OCI-LY1 (cell line): ENCODE measurements around the gene SYNGR1.

Experiments
- H2AFZ ChIP-seq: fragments of 200-600 bp; sonication (generic), shearing (Covaris generic); 2 replicates; pipeline ENCODE4 v1.6.0; 2014; ENCODE audit warnings: antibody characterized with exemption, mild to moderate bottlenecking, low read length
- H3F3A ChIP-seq: fragments of 200-600 bp; sonication (generic), shearing (Covaris generic); 2 replicates; pipeline ENCODE4 v1.6.0; 2014; ENCODE audit warnings: mild to moderate bottlenecking, antibody characterized with exemption, low read length, moderate library complexity; ENCODE audit not compliant: insufficient read depth
- H3K27ac ChIP-seq: fragments of 200-600 bp; sonication (generic); 2 replicates; pipeline ENCODE4 v1.5.1; 2014; ENCODE audit warnings: low read length, mixed run types, mild to moderate bottlenecking, low read depth; ENCODE audit not compliant: poor library complexity, severe bottlenecking
- H3K27me3 ChIP-seq: fragments of 200-600 bp; sonication (generic); 2 replicates; pipeline ENCODE4 v1.6.0; 2014; ENCODE audit warnings: antibody characterized with exemption, mild to moderate bottlenecking, low read length, moderate library complexity; ENCODE audit not compliant: insufficient read depth
- H3K36me3 ChIP-seq: fragments of 200-600 bp; sonication (generic); 2 replicates; pipeline ENCODE4 v1.6.1; 2014; ENCODE audit warnings: mild to moderate bottlenecking, antibody characterized with exemption, low read length, moderate library complexity, mixed read lengths; ENCODE audit not compliant: insufficient read depth
- H3K4me1 ChIP-seq: fragments of 200-600 bp; sonication (generic); 2 replicates; pipeline ENCODE4 v1.5.1; 2014; ENCODE audit warnings: mild to moderate bottlenecking, low read length, moderate library complexity; ENCODE audit not compliant: insufficient read depth, severe bottlenecking
- H3K4me2 ChIP-seq: fragments of 200-600 bp; sonication (generic), shearing (Covaris generic); 2 replicates; pipeline ENCODE4 v1.6.1; 2014; ENCODE audit warnings: low read length
- H3K4me3 ChIP-seq: fragments of 200-600 bp; sonication (generic); 2 replicates; pipeline ENCODE4 v1.5.1; 2014; ENCODE audit warnings: low read length, low read depth, mild to moderate bottlenecking, mixed read lengths; ENCODE audit not compliant: poor library complexity, severe bottlenecking
- H3K79me2 ChIP-seq: fragments of 200-600 bp; shearing (Covaris generic); 2 replicates; pipeline ENCODE4 v1.6.1; 2016; ENCODE audit warnings: mixed run types, low read length, mixed read lengths; ENCODE audit not compliant: insufficient read depth
- H3K9ac ChIP-seq: fragments of 200-600 bp; sonication (generic), shearing (Covaris generic); 2 replicates; pipeline ENCODE4 v1.6.1; 2014; ENCODE audit warnings: mild to moderate bottlenecking, low read length, mixed read lengths
- H3K9me2 ChIP-seq: fragments of 200-600 bp; sonication (generic), shearing (Covaris generic); 2 replicates; pipeline ENCODE4 v1.6.1; 2014; ENCODE audit warnings: low read depth, mild to moderate bottlenecking, low read length, mixed read lengths
- H3K9me3 ChIP-seq: fragments of 200-600 bp; shearing (Covaris generic); 2 replicates; pipeline ENCODE4 v1.6.1; 2014; ENCODE audit warnings: low read length, mixed read lengths
- H4K20me1 ChIP-seq: fragments of 200-600 bp; sonication (generic), shearing (Covaris generic); 2 replicates; pipeline ENCODE4 v1.6.0; 2016; ENCODE audit warnings: mild to moderate bottlenecking, low read length; ENCODE audit not compliant: insufficient read depth
- CTCF ChIP-seq: fragments of 200-600 bp; sonication (generic), shearing (Covaris generic); IDR thresholded peaks from 2 replicates; pipeline ENCODE4 v1.5.1; 2017; ENCODE audit warnings: mild to moderate bottlenecking, antibody characterized with exemption, low read length, moderate library complexity, mixed read lengths
- EZH2 ChIP-seq: fragments of 200-600 bp; sonication (generic), shearing (Covaris generic); IDR thresholded peaks from 2 replicates; pipeline ENCODE4 v1.8.0; 2017; ENCODE audit warnings: borderline replicate concordance, mixed run types, mild to moderate bottlenecking, antibody characterized with exemption, low read length, moderate library complexity, mixed read lengths

The SYNGR1 gene

GRCh38 chr22:39383841-39384625, 34.2 kb downstream of the SYNGR1 start:
- H3K36me3 ChIP-seq = no peaks in the 10 kb centered on the region
- H3K9ac ChIP-seq = no peak overlapping the region
- H4K20me1 ChIP-seq = no peaks in the 10 kb centered on the region
- TF ChIP-seq CTCF = no peak
- TF ChIP-seq EZH2 = no peak
- H3F3A ChIP-seq = no peaks in the 10 kb centered on the region
- H3K4me2 ChIP-seq = no peak overlapping the region
- H3K9me3 ChIP-seq = no peaks in the 10 kb centered on the region
- H3K4me3 ChIP-seq = no peak overlapping the region
- no peak overlapping the region for H3K27ac ChIP-seq
- H3K4me1 ChIP-seq = no peaks in the 10 kb centered on the region
- H3K27me3 ChIP-seq = peaks cover 13% of the 10 kb centered on the region; the same call in 1 of the 2 replicates
- no peaks in the 10 kb centered on the region for H3K9me2 ChIP-seq
- no peaks in the 10 kb centered on the region for H3K79me2 ChIP-seq
- H2AFZ ChIP-seq = no peak overlapping the region

GRCh38 chr22:39384750-39385480, 35.1 kb downstream of the SYNGR1 start:
- Histone ChIP-seq H3F3A (no peaks in the 10 kb centered on the region), H3K9me2 (no peaks in the 10 kb centered on the region), H3K4me3 (no peak overlapping the region), H3K4me1 (no peaks in the 10 kb centered on the region), H3K27me3 (peaks cover 13% of the 10 kb centered on the region; the same call in 1 of the 2 replicates), H3K27ac (no peak overlapping the region), H3K9ac (no peak overlapping the region), H4K20me1 (no peaks in the 10 kb centered on the region), H3K79me2 (no peaks in the 10 kb centered on the region), H3K36me3 (no peaks in the 10 kb centered on the region), H3K9me3 (no peaks in the 10 kb centered on the region), H2AFZ (no peak overlapping the region), H3K4me2 (no peak overlapping the region)
- TF ChIP-seq EZH2 (no peak), CTCF (peak; percentile 41; the same call in 1 of the 2 replicates)

GRCh38 chr22:39388261-39389011, 38.6 kb downstream of the SYNGR1 start:
- H3K27me3 ChIP-seq = 0 out of 2 replicates have a peak, but pooled peaks cover 10% of the 10 kb centered on the region
- H3K9ac ChIP-seq = no peak overlapping the region
- no peaks in the 10 kb centered on the region for H3K36me3 ChIP-seq
- H2AFZ ChIP-seq = no peak overlapping the region
- no peak overlapping the region for H3K4me3 ChIP-seq
- no peaks in the 10 kb centered on the region for H4K20me1 ChIP-seq
- no peaks in the 10 kb centered on the region for H3K9me3 ChIP-seq
- no peaks in the 10 kb centered on the region for H3K9me2 ChIP-seq
- TF ChIP-seq CTCF = no peak
- no peak for TF ChIP-seq EZH2
- H3K79me2 ChIP-seq = no peaks in the 10 kb centered on the region
- no peak overlapping the region for H3K27ac ChIP-seq
- H3F3A ChIP-seq = no peaks in the 10 kb centered on the region
- no peak overlapping the region for H3K4me2 ChIP-seq
- H3K4me1 ChIP-seq = no peaks in the 10 kb centered on the region
